Astrocyte (in vitro differentiated cells and primary cell): ENCODE results near the gene ATRAID. TPM values are rescaled to one million over a fixed set of nuclear protein-coding genes. Genes with fewer than 3 reads are reported as not detected.
A peak's percentile ranks its signal among the peaks of the same experiment; 100 is the strongest.

Experiments
- DNase-seq: peaks from one replicate; pipeline ENCODE4 v3.0.0-alpha.2; 2010; ENCODE audit warnings: low read depth
- FAIRE-seq: peaks from 2 replicates; lab custom pipeline; 2011; peaks lifted over from hg19 to GRCh38; lab: Jason Lieb, UNC
- H2AFZ ChIP-seq: 2 replicates; pipeline ENCODE4 v1.6.0; 2012; ENCODE audit warnings: low read depth, low read length, inconsistent platforms
- H3K27ac ChIP-seq: 2 replicates; pipeline ENCODE4 v1.5.1; 2011; ENCODE audit warnings: low read depth, low read length, inconsistent platforms
- H3K27me3 ChIP-seq: 2 replicates; pipeline ENCODE4 v1.6.0; 2011; ENCODE audit warnings: low read length, inconsistent platforms; ENCODE audit not compliant: insufficient read depth
- H3K36me3 ChIP-seq: 2 replicates; pipeline ENCODE4 v1.5.1; 2011; ENCODE audit warnings: low read length, inconsistent platforms; ENCODE audit not compliant: insufficient read depth
- H3K4me1 ChIP-seq: 2 replicates; pipeline ENCODE4 v1.5.1; 2011; ENCODE audit warnings: low read length, inconsistent platforms; ENCODE audit not compliant: insufficient read depth
- H3K4me2 ChIP-seq: 2 replicates; pipeline ENCODE4 v1.6.0; 2012; ENCODE audit warnings: low read length, inconsistent platforms
- H3K4me3 ChIP-seq: 2 replicates; pipeline ENCODE4 v1.5.1; 2011; ENCODE audit warnings: low read depth, mild to moderate bottlenecking, low read length, inconsistent platforms; ENCODE audit not compliant: insufficient read depth
- H3K79me2 ChIP-seq: 2 replicates; pipeline ENCODE4 v1.6.0; 2012; ENCODE audit warnings: mild to moderate bottlenecking, low read length, inconsistent platforms; ENCODE audit not compliant: insufficient read depth
- H3K9ac ChIP-seq: 2 replicates; pipeline ENCODE4 v1.6.0; 2012; ENCODE audit warnings: mild to moderate bottlenecking, low read length, inconsistent platforms
- H3K9me3 ChIP-seq: 2 replicates; pipeline ENCODE4 v1.5.1; 2012; ENCODE audit warnings: low read depth, mild to moderate bottlenecking, low read length, inconsistent platforms; ENCODE audit not compliant: insufficient read depth
- H4K20me1 ChIP-seq: 2 replicates; pipeline ENCODE4 v1.6.0; 2012; ENCODE audit warnings: low read length, inconsistent platforms; ENCODE audit not compliant: insufficient read depth
- H3K27ac Mint-ChIP-seq: one replicate; pipeline ENCODE4 v1.8.0; 2021; ENCODE audit warnings: mild to moderate bottlenecking, mixed read lengths; ENCODE audit not compliant: unreplicated experiment
- H3K27me3 Mint-ChIP-seq: one replicate; pipeline ENCODE4 v1.8.0; 2021; ENCODE audit warnings: low read depth, mixed read lengths; ENCODE audit not compliant: unreplicated experiment
- H3K36me3 Mint-ChIP-seq: one replicate; pipeline ENCODE4 v1.8.0; 2021; ENCODE audit warnings: low read depth, mixed read lengths; ENCODE audit not compliant: unreplicated experiment
- H3K4me1 Mint-ChIP-seq: one replicate; pipeline ENCODE4 v1.8.0; 2021; ENCODE audit warnings: low read depth, mixed read lengths; ENCODE audit not compliant: unreplicated experiment
- H3K4me3 Mint-ChIP-seq: one replicate; pipeline ENCODE4 v1.8.0; 2021; ENCODE audit warnings: mild to moderate bottlenecking, moderate library complexity, mixed read lengths; ENCODE audit not compliant: unreplicated experiment
- H3K9me3 Mint-ChIP-seq: one replicate; pipeline ENCODE4 v1.8.0; 2021; ENCODE audit warnings: mild to moderate bottlenecking, mixed read lengths; ENCODE audit not compliant: unreplicated experiment
- EZH2 ChIP-seq: IDR thresholded peaks from 2 replicates; pipeline ENCODE4 v1.6.1; 2012; ENCODE audit warnings: mild to moderate bottlenecking, low read length, inconsistent platforms; ENCODE audit not compliant: insufficient read depth
- total RNA-seq: library from RNA; stranded (reverse); gene quantifications from 2 replicates; pipeline ENCODE4 v1.2.1, GENCODE V29; 2021
- TF ChIP-seq, protein P1 (sequence below): IDR thresholded peaks from 2 replicates; pipeline ENCODE4 v1.5.1; 2011; ENCODE audit warnings: low read depth, mild to moderate bottlenecking, inconsistent platforms, low read length, moderate library complexity; ENCODE audit not compliant: insufficient read depth

ATRAID gene
- total RNA-seq, 1 donor from 2014 or later: 62.9 TPM

DNA sequence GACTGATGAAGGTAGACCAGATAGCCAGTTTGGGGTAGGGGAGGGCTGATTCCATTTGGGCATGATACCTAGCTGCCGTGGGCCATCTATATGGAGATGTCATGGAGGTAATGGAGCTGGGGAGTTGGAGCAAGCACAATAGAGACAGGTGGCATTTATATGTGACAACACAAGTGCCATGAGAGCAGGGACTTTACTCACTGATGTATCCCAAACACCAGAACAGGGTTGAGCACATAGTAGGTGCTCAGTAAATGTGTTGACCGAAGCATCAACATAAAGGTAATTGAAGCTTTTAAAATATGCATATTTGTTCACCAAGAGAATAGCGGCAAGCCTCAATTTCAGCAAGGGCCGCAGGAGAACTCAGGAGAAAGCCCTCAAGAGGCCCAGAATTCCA lies 36.1 kb downstream of the ATRAID start:
- Mint-ChIP-seq H3K4me1 (no peaks in the 10 kb centered on the region), H3K4me3 (no peak overlapping the region), H3K27me3 (peaks cover 26% of the 10 kb centered on the region), H3K36me3 (peaks cover 9% of the 10 kb centered on the region), H3K9me3 (no peaks in the 10 kb centered on the region), H3K27ac (no peak overlapping the region)
- no peak overlapping the region for H3K9ac ChIP-seq
- H3K4me2 ChIP-seq: no peak overlapping the region
- no peak overlapping the region for H3K27ac ChIP-seq
- TF ChIP-seq EZH2: no peak
- TF ChIP-seq, protein P1, sequence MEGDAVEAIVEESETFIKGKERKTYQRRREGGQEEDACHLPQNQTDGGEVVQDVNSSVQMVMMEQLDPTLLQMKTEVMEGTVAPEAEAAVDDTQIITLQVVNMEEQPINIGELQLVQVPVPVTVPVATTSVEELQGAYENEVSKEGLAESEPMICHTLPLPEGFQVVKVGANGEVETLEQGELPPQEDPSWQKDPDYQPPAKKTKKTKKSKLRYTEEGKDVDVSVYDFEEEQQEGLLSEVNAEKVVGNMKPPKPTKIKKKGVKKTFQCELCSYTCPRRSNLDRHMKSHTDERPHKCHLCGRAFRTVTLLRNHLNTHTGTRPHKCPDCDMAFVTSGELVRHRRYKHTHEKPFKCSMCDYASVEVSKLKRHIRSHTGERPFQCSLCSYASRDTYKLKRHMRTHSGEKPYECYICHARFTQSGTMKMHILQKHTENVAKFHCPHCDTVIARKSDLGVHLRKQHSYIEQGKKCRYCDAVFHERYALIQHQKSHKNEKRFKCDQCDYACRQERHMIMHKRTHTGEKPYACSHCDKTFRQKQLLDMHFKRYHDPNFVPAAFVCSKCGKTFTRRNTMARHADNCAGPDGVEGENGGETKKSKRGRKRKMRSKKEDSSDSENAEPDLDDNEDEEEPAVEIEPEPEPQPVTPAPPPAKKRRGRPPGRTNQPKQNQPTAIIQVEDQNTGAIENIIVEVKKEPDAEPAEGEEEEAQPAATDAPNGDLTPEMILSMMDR: no peak
- H3K4me1 ChIP-seq: peaks cover 4% of the 10 kb centered on the region
- H3K36me3 ChIP-seq: peaks cover 13% of the 10 kb centered on the region
- no peak overlapping the region for H2AFZ ChIP-seq
- no peaks in the 10 kb centered on the region for H3K79me2 ChIP-seq
- no peak overlapping the region for H3K4me3 ChIP-seq
- no peaks in the 10 kb centered on the region for H3K9me3 ChIP-seq
- no peak for FAIRE-seq
- peaks cover 5% of the 10 kb centered on the region for H4K20me1 ChIP-seq
- peaks cover 6% of the 10 kb centered on the region for H3K27me3 ChIP-seq
- no peak for DNase-seq

DNA sequence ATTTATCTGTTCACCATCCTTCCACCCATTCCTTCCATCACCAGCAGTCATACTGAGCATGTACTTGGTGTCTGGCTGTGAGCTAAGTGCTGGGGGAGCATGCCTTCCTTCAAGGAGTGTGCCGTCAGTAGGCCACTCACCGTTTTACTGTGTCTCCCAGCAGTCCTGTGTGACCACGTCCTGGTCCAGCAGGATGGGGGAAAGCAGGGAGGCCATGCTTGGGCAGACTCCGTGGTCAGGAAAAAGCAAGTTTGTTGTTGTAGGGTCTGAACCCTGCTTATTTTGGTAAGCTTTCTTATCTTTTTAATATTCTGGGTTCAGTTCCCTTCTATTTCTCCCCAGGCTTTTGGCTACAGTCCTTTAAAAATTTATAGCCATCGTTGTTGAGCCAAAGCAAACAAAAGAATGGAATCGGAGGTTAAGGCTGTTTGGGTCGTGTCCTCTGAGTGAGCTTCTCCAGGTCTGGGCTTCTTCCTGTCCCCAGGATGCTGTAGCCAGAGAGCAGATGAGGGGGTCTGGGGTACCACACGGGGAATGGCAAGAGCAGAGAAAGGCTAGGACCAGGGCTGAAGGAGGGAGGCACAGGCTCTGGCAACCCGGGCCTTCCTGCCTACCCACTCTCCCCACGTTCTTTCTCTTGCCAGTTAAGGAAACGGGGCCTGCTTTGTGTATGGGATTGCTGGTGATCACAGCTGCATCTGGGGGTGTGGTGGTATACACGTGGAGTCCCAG lies 37.5 kb downstream of the ATRAID start:
- Histone ChIP-seq H3K9me3 (no peaks in the 10 kb centered on the region), H3K27me3 (peaks cover 6% of the 10 kb centered on the region), H3K4me1 (peaks cover 4% of the 10 kb centered on the region), H3K9ac (no peak overlapping the region), H3K4me3 (no peak overlapping the region), H3K36me3 (peaks cover 2% of the 10 kb centered on the region), H2AFZ (no peak overlapping the region), H3K4me2 (no peak overlapping the region), H3K27ac (no peak overlapping the region), H3K79me2 (no peaks in the 10 kb centered on the region), H4K20me1 (peaks cover under 1% of the 10 kb centered on the region)
- peak; percentile 15 for DNase-seq
- no peak overlapping the region for H3K4me3 Mint-ChIP-seq
- no peaks in the 10 kb centered on the region for H3K9me3 Mint-ChIP-seq
- H3K36me3 Mint-ChIP-seq: peaks cover 5% of the 10 kb centered on the region
- H3K4me1 Mint-ChIP-seq: no peaks in the 10 kb centered on the region
- TF ChIP-seq, protein P1: no peak
- no peak for TF ChIP-seq EZH2
- H3K27ac Mint-ChIP-seq: no peak overlapping the region
- FAIRE-seq: no peak
- peaks cover 28% of the 10 kb centered on the region for H3K27me3 Mint-ChIP-seq
